Epithelial cell of proximal tubule (primary cell): ENCODE data around the gene BRIX1. TPM values are rescaled to one million over a fixed set of nuclear protein-coding genes. Genes with fewer than 3 reads are reported as not detected.

Experiments
- DNase-seq: peaks from one replicate; pipeline ENCODE4 v3.0.0-alpha.2; 2011; ENCODE audit warnings: low read depth
- H3K4me3 ChIP-seq: 2 replicates; pipeline ENCODE4 v1.5.1; 2011; ENCODE audit warnings: low read depth, mild to moderate bottlenecking, low read length
- total RNA-seq: library from RNA; depleted of rRNA; stranded (reverse); fragments of >200 nt; gene quantifications from 2 replicates; pipeline ENCODE4 v1.2.3, GENCODE V29; 2015
- TF ChIP-seq, protein P1 (sequence below): conservative IDR thresholded peaks from 2 replicates; pipeline ENCODE4 v1.5.1; 2012; ENCODE audit warnings: low read depth, mild to moderate bottlenecking, low read length

The BRIX1 gene
- total RNA-seq, 1 donor from 2014 or later: 41.5 TPM

DNA sequence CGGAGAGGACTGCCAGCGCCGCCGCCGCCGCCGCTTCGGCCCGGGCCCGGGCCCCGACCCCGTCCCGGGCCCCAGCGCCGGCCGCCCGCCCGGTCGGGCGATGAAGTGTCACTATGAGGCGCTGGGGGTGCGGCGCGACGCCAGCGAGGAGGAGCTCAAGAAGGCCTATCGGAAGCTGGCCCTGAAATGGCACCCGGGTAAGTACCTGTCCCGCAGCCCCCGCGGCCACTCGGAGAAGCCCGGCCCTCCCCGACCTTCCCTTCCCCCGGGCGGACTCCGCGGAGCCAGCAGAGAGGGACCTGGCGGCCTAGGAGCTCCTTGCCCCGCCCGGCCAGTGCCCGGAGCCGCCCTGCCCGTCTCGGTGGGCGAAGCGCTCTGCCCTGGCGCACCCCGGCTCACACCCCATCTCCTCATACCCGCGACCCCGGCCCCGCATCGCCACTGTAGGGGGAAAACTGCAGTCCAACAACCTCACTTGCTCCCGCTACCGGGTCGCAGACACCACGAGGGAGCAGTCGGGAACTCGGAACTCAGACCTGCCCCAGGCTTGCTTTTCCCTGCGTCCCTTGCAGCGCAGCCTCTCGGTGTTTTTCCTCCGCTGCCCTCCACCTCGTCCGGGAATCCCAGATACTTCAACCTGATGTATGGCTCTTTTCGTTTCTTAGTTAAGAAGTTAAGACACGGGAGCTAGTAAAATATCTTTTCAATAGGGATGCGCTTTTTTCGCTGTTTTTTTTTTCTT is 14.4 kb downstream of the BRIX1 start:
- DNase-seq: peak; percentile 18
- TF ChIP-seq, protein P1, sequence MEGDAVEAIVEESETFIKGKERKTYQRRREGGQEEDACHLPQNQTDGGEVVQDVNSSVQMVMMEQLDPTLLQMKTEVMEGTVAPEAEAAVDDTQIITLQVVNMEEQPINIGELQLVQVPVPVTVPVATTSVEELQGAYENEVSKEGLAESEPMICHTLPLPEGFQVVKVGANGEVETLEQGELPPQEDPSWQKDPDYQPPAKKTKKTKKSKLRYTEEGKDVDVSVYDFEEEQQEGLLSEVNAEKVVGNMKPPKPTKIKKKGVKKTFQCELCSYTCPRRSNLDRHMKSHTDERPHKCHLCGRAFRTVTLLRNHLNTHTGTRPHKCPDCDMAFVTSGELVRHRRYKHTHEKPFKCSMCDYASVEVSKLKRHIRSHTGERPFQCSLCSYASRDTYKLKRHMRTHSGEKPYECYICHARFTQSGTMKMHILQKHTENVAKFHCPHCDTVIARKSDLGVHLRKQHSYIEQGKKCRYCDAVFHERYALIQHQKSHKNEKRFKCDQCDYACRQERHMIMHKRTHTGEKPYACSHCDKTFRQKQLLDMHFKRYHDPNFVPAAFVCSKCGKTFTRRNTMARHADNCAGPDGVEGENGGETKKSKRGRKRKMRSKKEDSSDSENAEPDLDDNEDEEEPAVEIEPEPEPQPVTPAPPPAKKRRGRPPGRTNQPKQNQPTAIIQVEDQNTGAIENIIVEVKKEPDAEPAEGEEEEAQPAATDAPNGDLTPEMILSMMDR: no peak
- peak overlapping the region; percentile 90 for H3K4me3 ChIP-seq

DNA sequence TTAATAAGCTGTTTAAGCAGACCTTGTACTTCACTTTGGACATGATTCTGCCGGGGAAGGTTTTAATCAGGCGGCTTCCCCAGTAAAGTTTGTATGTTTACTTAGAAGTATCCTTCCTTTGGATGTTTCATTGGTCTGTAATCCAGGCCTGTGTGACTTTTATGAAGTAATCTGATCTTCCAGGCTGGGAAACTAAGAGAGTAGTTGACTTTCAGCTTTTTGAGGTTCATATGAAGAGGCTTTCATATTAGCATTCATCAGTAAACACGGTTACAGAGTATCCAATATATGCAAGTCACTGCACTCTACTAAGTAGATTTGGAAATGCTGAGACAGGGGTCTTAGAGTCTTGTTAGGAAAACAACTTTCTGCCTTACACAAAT is 14.9 kb downstream of the BRIX1 start:
- H3K4me3 ChIP-seq: peak overlapping the region; percentile 90
- TF ChIP-seq, protein P1: no peak
- DNase-seq: no peak

DNA sequence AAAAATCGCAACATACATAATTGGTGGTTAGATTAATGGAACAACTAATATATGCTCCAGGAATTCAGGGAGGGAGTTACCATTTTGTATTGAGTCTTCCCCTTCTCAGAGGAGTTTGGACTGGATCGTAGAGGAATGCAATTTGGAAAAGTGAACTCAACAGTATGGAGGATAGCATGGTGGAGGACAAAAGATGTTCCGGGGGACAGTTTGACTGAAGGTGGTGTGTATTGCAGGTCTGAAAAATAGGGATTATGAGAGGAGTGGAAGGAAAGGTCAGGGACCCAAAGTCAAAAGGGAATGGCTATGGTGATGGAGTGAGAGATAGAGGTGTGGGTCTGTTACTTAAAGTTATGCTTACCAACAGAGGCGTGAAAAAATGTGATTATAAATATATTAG is 15.4 kb downstream of the BRIX1 start:
- TF ChIP-seq, protein P1: no peak
- H3K4me3 ChIP-seq: peak overlapping the region; percentile 90
- no peak for DNase-seq

DNA sequence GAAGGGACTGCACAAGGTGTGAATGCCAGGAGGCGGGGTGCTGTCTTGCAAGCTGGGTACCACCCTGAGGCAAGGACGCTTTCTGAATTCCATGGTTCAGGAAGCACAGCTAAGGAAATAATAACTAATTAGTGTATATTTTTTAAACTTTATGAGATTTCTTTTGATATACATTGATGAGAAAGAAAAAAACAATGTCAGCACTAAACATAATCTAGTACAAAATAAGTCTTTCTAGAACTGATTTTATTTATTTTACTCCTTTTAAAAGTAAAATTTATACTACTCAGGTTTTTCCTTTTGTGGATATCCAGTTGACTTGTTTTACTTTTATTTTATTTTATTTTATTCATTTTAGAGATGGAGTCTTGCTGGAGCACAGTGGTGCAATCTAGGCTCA is 17.4 kb downstream of the BRIX1 start:
- H3K4me3 ChIP-seq: no peak overlapping the region
- no peak for DNase-seq
- TF ChIP-seq, protein P1: no peak

DNA sequence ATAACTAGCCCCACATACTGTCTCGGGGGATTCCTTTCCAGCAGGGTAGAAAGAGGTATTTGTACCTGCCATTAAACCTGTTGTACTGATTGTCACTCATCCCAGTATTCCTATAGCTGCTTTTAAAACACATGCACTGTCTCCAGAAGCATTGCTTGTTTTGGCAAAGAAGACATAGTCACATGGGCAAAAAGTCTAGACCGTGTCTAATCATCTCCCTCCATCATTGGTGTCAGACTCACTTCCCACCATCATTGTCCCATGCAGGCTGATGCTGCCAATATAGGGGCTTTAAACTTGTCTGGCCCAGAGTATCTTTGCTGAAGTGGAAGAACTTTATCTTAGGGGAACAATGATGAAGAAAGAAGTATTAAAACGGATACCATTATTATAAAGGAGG is 26.4 kb downstream of the BRIX1 start:
- no peak overlapping the region for H3K4me3 ChIP-seq
- TF ChIP-seq, protein P1: no peak
- no peak for DNase-seq

DNA sequence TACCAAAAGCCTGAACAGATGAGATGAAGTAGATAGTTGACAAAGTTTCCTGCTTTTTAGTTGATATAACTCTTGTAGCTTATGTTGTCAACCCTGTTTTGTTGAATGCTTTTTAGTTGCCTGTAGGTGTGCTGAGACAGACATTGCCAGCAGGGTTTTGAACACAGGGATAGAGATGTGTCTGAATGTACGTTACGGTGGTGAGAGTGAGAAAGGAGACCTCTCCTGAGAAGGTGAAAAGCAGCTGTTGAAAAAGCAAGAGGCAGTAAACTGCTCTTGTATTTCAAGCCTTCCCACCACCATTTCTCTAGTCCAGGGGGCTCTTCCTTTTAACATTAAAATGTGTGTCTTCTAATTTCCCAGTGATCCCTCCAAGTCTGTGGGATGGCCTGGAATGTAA is 28.5 kb downstream of the BRIX1 start:
- DNase-seq: no peak
- H3K4me3 ChIP-seq: no peak overlapping the region
- TF ChIP-seq, protein P1: no peak

DNA sequence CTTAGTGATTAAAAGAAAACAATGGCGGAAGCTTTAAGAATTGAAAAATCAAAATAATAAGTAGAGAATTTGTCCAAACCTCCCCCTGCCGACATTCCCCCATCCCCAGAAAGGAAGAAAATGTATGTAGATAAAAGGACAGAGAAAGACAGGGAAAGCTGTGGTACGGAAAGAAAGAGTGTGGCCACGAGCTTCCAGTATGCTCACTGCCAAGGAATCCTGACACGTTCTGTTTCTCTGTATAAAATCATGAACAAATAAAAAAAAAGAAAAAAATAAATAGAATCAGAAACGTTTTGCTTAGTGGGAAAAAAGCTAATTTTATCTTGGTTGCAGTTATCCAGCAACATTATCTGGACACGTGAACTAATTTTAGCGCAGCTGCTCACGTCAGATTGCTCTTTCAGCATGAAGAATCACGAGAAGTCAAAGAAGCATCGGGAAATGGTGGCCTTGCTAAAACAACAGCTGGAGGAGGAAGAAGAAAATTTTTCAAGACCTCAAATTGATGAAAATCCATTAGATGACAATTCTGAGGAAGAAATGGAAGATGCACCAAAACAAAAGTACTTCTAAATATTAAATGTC is 29.0 kb downstream of the BRIX1 start:
- TF ChIP-seq, protein P1: no peak
- H3K4me3 ChIP-seq: no peak overlapping the region
- no peak for DNase-seq
